K562 (cell line): Measurements from ENCODE around the gene NEXN.

Experiments
- FOXP1 ChIP-seq: sonication (generic); formaldehyde crosslinking; IDR thresholded peaks from 2 replicates; pipeline ENCODE4 v1.8.0; 2022; ENCODE audit warnings: mild to moderate bottlenecking, missing genetic modification reagents
- GABPA ChIP-seq: fragments of 200-800 bp; sonication (Bioruptor generic); conservative IDR thresholded peaks from 2 replicates; pipeline ENCODE4 v1.6.1; 2016; ENCODE audit warnings: low read depth, missing genetic modification characterization, missing compliant biosample characterization
- GATA2 ChIP-seq: sonication (generic); formaldehyde crosslinking; IDR thresholded peaks from 2 replicates; pipeline ENCODE4 v1.4.0; 2020; ENCODE audit warnings: mild to moderate bottlenecking, missing genetic modification reagents
- HDAC2 ChIP-seq: fragments of 450-650 bp; IDR thresholded peaks from 2 replicates; pipeline ENCODE4 v1.6.1; 2016; ENCODE audit warnings: mild to moderate bottlenecking
- NFE2L1 ChIP-seq: fragments of 450-650 bp; IDR thresholded peaks from 2 replicates; pipeline ENCODE4 v1.6.1; 2016; ENCODE audit warnings: missing genetic modification characterization, low read depth, mild to moderate bottlenecking, missing compliant biosample characterization, moderate library complexity, borderline replicate concordance
- SMC3 ChIP-seq: conservative IDR thresholded peaks from 2 replicates; pipeline ENCODE4 v1.6.1; 2011; ENCODE audit warnings: low read depth, low read length, improper control_type of control experiment; ENCODE audit not compliant: insufficient read depth
- ZNF253 ChIP-seq: fragments of 250-450 bp; sonication (Bioruptor Pico); conservative IDR thresholded peaks from 2 replicates; pipeline ENCODE4 v1.6.1; 2021; ENCODE audit warnings: mild to moderate bottlenecking

GRCh38 chr1:77948841-77949424, 60.5 kb downstream of the NEXN start:
- TF ChIP-seq NFE2L1 (tag), result no peak
- TF ChIP-seq FOXP1, result no peak
- no peak for TF ChIP-seq GABPA (tag)
- no peak for TF ChIP-seq ZNF253 (CRISPR knock-in tag)
- no peak for TF ChIP-seq HDAC2
- TF ChIP-seq GATA2 (CRISPR knock-in tag), result no peak
- TF ChIP-seq SMC3, result no peak
